ENCODE measurements around the gene DGKB. TPM values are rescaled to one million over a fixed set of nuclear protein-coding genes. Genes with fewer than 3 reads are reported as not detected.

The DGKB gene
- total RNA-seq, 4 donors from 2014 or later = 0.40 to 3.8 (median 0.82) TPM; not detected in 1

- no peaks in the 10 kb centered on the region for H3K4me1 ChIP-seq
- no peak overlapping the region for H3K4me3 ChIP-seq
- intact Hi-C loops (cut with DNase I; ENCODE audit: low total_unique reads) = no loop called here
- H3K27me3 ChIP-seq = no peaks in the 10 kb centered on the region
- DNase-seq = no peak
- no peaks in the 10 kb centered on the region for H3K36me3 ChIP-seq
- H3K27ac ChIP-seq = no peak overlapping the region
- in situ Hi-C loops (cut with MboI; ENCODE audit: low pct_ligation_motif_present in 1 of 4, low pct_unique_long_range_greater_than_20kb in 1 of 4, low sequenced_read_pairs in 3 of 4) = no loop called here
- TF ChIP-seq, protein P1, sequence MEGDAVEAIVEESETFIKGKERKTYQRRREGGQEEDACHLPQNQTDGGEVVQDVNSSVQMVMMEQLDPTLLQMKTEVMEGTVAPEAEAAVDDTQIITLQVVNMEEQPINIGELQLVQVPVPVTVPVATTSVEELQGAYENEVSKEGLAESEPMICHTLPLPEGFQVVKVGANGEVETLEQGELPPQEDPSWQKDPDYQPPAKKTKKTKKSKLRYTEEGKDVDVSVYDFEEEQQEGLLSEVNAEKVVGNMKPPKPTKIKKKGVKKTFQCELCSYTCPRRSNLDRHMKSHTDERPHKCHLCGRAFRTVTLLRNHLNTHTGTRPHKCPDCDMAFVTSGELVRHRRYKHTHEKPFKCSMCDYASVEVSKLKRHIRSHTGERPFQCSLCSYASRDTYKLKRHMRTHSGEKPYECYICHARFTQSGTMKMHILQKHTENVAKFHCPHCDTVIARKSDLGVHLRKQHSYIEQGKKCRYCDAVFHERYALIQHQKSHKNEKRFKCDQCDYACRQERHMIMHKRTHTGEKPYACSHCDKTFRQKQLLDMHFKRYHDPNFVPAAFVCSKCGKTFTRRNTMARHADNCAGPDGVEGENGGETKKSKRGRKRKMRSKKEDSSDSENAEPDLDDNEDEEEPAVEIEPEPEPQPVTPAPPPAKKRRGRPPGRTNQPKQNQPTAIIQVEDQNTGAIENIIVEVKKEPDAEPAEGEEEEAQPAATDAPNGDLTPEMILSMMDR (IDR thresholded peaks at IDR 0.05) = no peak
- TF ChIP-seq POLR2A (IDR thresholded peaks at IDR 0.05) = no peak
- TF ChIP-seq POLR2AphosphoS5 (IDR thresholded peaks at IDR 0.05) = no peak
- TF ChIP-seq EP300 (IDR thresholded peaks at IDR 0.05; ENCODE audit: low read depth) = no peak
- WGBS, 2 donors (ENCODE audit: low coverage in 1 of 2) = 81 to 89% methylated on average over 2 of the region's 2 CpGs
- H3K9me3 ChIP-seq = no peaks in the 10 kb centered on the region
These were observed 562.7 kb downstream of the DGKB start for GRCh38 chr7:14339861-14340260.

DNA sequence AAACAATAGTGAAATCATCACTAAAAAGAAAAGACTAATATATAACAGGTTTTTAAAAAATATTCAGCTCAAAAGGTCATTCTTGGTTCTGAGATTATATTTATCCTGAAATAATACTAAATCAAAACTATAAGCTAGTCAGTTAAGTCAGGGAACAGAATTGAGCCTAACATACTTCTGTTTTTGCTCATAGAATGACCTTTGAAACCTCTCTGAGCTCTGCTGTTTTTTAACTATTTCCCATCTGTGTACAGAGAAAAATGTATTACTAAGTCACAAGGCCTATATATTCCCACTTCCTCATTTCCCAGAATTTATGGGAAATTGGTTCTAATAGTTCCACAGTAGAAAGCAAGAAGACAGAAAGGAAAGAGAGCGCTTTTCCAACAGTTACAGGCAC lies 566.3 kb downstream of the DGKB start:
- H3K27ac ChIP-seq = no peak overlapping the region
- TF ChIP-seq POLR2A (IDR thresholded peaks at IDR 0.05) (no peak), POLR2AphosphoS5 (IDR thresholded peaks at IDR 0.05) (no peak), EP300 (IDR thresholded peaks at IDR 0.05; ENCODE audit: low read depth) (no peak)
- TF ChIP-seq, protein P1 (IDR thresholded peaks at IDR 0.05) = no peak
- H3K4me3 ChIP-seq = no peak overlapping the region
- in situ Hi-C loops (cut with MboI; ENCODE audit: low pct_ligation_motif_present in 1 of 4, low pct_unique_long_range_greater_than_20kb in 1 of 4, low sequenced_read_pairs in 3 of 4) = no loop called here
- DNase-seq = no peak
- no peaks in the 10 kb centered on the region for H3K4me1 ChIP-seq
- no peaks in the 10 kb centered on the region for H3K36me3 ChIP-seq
- H3K27me3 ChIP-seq = no peaks in the 10 kb centered on the region
- intact Hi-C loops (cut with DNase I; ENCODE audit: low total_unique reads) = no loop called here
- WGBS, 2 donors (ENCODE audit: low coverage in 1 of 2) = 88 to 91% methylated on average over 1 of the region's 1 CpG
- no peaks in the 10 kb centered on the region for H3K9me3 ChIP-seq

- WGBS, 2 donors (ENCODE audit: low coverage in 1 of 2) = 71 to 79% methylated on average over 5 of the region's 5 CpGs
- H3K27ac ChIP-seq = no peak overlapping the region
- TF ChIP-seq, protein P1 (IDR thresholded peaks at IDR 0.05) = no peak
- TF ChIP-seq POLR2AphosphoS5 (IDR thresholded peaks at IDR 0.05) (no peak), EP300 (IDR thresholded peaks at IDR 0.05; ENCODE audit: low read depth) (no peak), POLR2A (IDR thresholded peaks at IDR 0.05) (no peak)
These were observed 570.4 kb downstream of the DGKB start for GRCh38 chr7:14332155-14332554.

GRCh38 chr7:14324767-14325166 lies 577.8 kb downstream of the DGKB start:
- Histone ChIP-seq H3K4me3 (no peak overlapping the region), H3K27me3 (no peaks in the 10 kb centered on the region), H3K4me1 (no peaks in the 10 kb centered on the region), H3K36me3 (no peaks in the 10 kb centered on the region), H3K27ac (no peak overlapping the region), H3K9me3 (no peaks in the 10 kb centered on the region)
- no peak for TF ChIP-seq POLR2AphosphoS5 (IDR thresholded peaks at IDR 0.05)
- TF ChIP-seq, protein P1 (IDR thresholded peaks at IDR 0.05) = no peak
- no peak for TF ChIP-seq EP300 (IDR thresholded peaks at IDR 0.05; ENCODE audit: low read depth)
- no peak for TF ChIP-seq POLR2A (IDR thresholded peaks at IDR 0.05)
- intact Hi-C loops (cut with DNase I; ENCODE audit: low total_unique reads) (no loop called here), in situ Hi-C loops (cut with MboI; ENCODE audit: low pct_ligation_motif_present in 1 of 4, low pct_unique_long_range_greater_than_20kb in 1 of 4, low sequenced_read_pairs in 3 of 4) (no loop called here)
- WGBS, 2 donors (ENCODE audit: low coverage in 1 of 2) = 40 to 44% methylated on average over 1 to 3 of the region's 3 CpGs
- DNase-seq = no peak

More at GRCh38 chr7:14332155-14332554, 570.4 kb downstream of the DGKB start:
- Histone ChIP-seq H3K9me3 (no peaks in the 10 kb centered on the region), H3K36me3 (no peaks in the 10 kb centered on the region), H3K4me1 (no peaks in the 10 kb centered on the region), H3K4me3 (no peak overlapping the region), H3K27me3 (no peaks in the 10 kb centered on the region)
- in situ Hi-C loops (cut with MboI; ENCODE audit: low pct_ligation_motif_present in 1 of 4, low pct_unique_long_range_greater_than_20kb in 1 of 4, low sequenced_read_pairs in 3 of 4) (no loop called here), intact Hi-C loops (cut with DNase I; ENCODE audit: low total_unique reads) (no loop called here)
- no peak for DNase-seq
